ENCODE results near the gene FGR. TPM values are rescaled to one million over a fixed set of nuclear protein-coding genes. Genes with fewer than 3 reads are reported as not detected.
"Not testable (repeated sequence)": the region's sequence is repeated elsewhere in the genome, so short reads cannot be mapped to it uniquely, and the experiment has no call there.

Gene FGR
- 10 to 100 TPM; 14.2 to 60.0 TPM for total RNA-seq

DNA sequence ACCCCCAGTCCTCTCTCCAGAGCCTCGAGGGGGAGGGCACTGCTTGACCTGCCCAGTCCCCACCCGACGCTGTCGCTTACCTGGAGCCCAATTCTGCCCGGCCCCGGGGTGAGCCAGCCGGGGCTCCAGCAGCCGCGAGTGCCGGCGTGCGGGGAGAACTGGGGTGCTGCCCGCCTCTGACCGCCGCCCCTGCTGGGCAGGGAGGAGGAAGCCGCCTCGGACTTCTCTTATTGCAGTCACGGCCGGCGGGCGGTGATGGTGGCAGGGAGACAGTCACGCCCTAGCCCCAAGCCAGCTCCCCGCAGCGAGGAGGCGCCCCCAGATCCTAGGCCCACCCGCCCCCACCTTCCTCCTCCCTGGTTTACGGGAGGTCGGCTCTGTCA lies at the start of gene FGR:
TSS of gene FGR (minus strand) at position 201 of the 383 bp plus-strand sequence. CDS start 11,269 bp downstream, outside the sequence.
- peak within 1 kb of the TSS; percentile 81 to 83 for H3K27ac Mint-ChIP-seq
- DNase-seq (ENCODE audit: low spot score) (peak; percentile 66), ATAC-seq (no peak)
- peaks cover 62 to 70% of the 10 kb centered on the region in 2 donors for H3K4me1 Mint-ChIP-seq (ENCODE audit: low read depth in 2 of 2)
- H3K27me3 Mint-ChIP-seq, result no peaks in the 10 kb centered on the region
- H3K9me3 Mint-ChIP-seq, result no peaks in the 10 kb centered on the region
- H3K36me3 Mint-ChIP-seq, result no peaks in the 10 kb centered on the region
- peak within 1 kb of the TSS; percentile 76 for H3K4me3 Mint-ChIP-seq

DNA sequence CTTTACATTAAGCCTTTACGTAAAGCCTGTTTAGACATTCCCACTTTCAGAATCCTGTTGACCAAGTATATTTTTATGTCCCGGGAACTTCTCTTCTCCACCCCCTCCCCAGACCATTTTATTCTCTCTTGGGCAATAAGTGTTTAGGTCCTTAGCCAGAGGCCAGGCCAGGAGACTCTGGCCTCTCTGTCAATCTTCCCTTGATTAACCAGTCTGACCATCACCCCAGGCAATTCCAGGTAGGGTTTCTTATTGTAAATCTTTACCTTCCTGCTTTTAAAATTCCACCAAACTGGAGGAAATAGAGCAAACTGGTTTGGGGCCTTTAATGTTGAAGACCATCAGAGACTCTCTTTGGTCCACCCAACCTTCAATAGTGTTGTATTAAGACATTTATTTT lies 49.2 kb upstream of the FGR start:
- Mint-ChIP-seq H3K36me3 (peaks cover 18% of the 10 kb centered on the region), H3K27me3 (peaks cover 3 to 7% of the 10 kb centered on the region in 2 donors), H3K27ac (no peak overlapping the region), H3K9me3 (peaks cover 5% of the 10 kb centered on the region), H3K4me3 (no peak overlapping the region), H3K4me1 (ENCODE audit: low read depth in 2 of 2) (peaks cover under 1 to 1% of the 10 kb centered on the region in 2 donors)
- ATAC-seq, result no peak
- DNase-seq (ENCODE audit: low spot score), result no peak

DNA sequence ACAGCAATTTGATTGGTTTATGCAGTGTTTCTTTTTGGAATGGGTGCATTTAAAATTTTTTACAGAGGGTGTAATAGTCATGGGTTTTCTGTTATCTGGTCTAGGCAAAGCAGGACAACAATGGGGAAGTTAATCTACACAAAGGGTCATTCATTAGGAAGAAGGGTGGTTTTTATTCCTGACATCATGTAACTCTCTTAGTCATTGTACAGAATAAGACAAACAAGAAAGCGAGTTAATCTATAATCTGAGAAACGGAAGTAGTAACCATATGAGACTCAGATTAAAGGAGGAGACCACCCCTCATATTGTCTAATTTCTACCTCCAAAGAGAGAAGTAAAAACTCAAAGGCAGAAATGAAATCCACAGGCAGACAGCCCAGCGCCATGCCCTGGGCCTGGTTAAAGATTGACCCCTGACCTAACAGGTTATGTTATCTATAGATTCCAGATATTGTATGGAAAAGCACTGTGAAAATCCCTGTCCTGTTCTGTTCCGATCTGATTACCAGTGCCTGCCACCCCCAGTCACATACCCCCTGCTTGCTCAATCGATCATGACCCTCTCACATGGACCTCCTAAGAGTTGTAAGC lies 47.5 kb upstream of the FGR start:
- Mint-ChIP-seq H3K4me1 (ENCODE audit: low read depth in 2 of 2) (no peaks in the 10 kb centered on the region), H3K27me3 (peaks cover 3 to 7% of the 10 kb centered on the region in 2 donors), H3K4me3 (no peak overlapping the region), H3K27ac (no peak overlapping the region), H3K36me3 (peaks cover 18% of the 10 kb centered on the region), H3K9me3 (peaks cover 5% of the 10 kb centered on the region)
- ATAC-seq, result no peak
- no peak for DNase-seq (ENCODE audit: low spot score)

DNA sequence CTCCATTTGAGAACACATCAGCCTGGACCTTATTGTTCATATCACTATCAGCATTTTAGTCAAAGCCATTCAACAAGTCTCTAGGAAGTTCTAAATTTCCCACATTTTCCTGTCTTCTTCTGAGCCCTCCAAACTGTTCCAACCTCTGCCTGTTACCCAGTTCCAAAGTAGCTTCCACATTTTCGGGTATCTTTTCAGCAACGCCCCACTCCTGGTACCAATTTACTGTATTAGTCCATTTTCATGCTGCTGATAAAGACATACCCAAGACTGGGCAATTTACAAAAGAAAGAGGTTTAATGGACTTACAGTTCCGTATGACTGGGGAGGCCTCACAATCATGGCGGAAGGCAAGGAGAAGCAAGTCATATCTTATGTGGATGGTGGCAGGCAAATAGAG lies 46.6 kb upstream of the FGR start:
- not testable (repeated sequence) for H3K4me1 Mint-ChIP-seq (ENCODE audit: low read depth in 2 of 2); ATAC-seq; H3K27me3 Mint-ChIP-seq; H3K9me3 Mint-ChIP-seq; DNase-seq (ENCODE audit: low spot score); H3K27ac Mint-ChIP-seq; H3K4me3 Mint-ChIP-seq
- H3K36me3 Mint-ChIP-seq, result peaks cover 18% of the 10 kb centered on the region

DNA sequence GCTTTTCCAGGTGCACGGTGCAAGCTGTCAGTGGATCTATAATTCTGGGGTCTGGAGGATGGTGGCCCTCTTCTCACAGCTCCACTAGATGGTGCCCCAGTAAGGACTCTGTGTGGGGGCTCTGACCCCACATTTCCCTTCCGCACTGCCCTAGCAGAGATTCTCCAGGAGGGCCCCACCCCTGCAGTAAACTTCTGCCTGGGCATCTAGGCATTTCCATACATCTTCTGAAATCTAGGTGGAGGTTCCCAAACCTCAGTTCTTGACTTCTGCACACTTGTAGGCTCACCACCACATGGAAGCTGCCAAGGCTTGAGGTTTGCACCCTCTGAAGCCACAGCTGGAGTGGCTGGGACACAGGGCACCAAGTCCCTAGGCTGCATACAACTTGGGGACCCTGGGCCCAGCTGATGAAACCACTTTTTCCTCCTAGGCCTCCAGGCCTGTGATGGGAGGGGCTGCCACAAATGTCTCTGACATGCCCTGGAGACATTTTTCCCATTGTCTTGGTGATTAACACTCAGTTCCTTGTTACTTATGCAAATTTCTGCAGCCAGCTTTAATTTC lies 45.3 kb upstream of the FGR start:
- DNase-seq (ENCODE audit: low spot score); H3K4me1 Mint-ChIP-seq (ENCODE audit: low read depth in 2 of 2); H3K4me3 Mint-ChIP-seq; ATAC-seq; H3K27ac Mint-ChIP-seq; H3K9me3 Mint-ChIP-seq; H3K27me3 Mint-ChIP-seq: not testable (repeated sequence)
- H3K36me3 Mint-ChIP-seq, result peaks cover 18% of the 10 kb centered on the region

DNA sequence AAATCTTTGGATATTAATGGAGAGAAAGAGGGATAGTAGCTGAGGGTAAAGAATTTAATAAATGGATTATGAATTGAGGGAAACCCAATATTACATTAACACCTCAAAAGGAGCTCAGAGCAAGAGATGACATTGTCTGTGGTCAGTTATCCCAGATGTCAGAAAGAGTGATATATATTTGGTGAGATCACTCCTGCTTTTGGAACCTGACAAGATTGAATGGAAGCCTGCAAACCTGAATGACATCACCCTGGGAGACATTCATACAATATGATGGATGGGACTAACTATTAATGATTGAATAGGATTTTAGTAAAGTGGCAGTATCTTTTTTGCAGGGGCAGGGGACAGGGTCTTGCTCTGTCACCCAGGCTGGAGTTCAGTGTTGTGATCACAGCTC lies 43.8 kb upstream of the FGR start:
- Mint-ChIP-seq H3K27ac (no peak overlapping the region), H3K4me1 (ENCODE audit: low read depth in 2 of 2) (no peaks in the 10 kb centered on the region), H3K36me3 (peaks cover 18% of the 10 kb centered on the region), H3K4me3 (no peak overlapping the region), H3K9me3 (peaks cover 5% of the 10 kb centered on the region), H3K27me3 (no peaks in the 10 kb centered on the region)
- no peak for ATAC-seq
- DNase-seq (ENCODE audit: low spot score), result no peak

DNA sequence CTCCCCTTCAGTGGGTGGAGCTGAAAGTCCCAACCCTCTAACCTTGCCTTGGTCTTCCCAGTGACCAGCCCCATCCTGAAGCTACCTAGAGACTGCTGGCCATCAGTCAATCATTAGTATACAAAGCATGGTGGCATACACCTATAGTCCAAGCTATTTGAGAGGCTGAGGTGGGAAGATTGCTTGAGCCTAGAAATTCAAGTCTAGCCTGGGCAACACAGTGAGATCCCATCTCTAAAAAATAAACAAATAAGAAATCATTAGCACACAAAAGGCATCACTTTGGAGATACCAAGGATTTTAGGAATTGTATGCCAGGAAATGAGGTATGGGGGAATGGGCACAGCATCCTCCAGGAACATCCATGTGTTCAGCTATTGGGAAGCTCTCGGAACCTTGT lies 41.4 kb upstream of the FGR start:
- ATAC-seq (no peak), DNase-seq (ENCODE audit: low spot score) (no peak)
- H3K4me3 Mint-ChIP-seq, result no peak overlapping the region
- no peaks in the 10 kb centered on the region for H3K27me3 Mint-ChIP-seq
- H3K36me3 Mint-ChIP-seq, result peaks cover 7% of the 10 kb centered on the region
- H3K4me1 Mint-ChIP-seq (ENCODE audit: low read depth in 2 of 2), result peaks cover 14 to 17% of the 10 kb centered on the region in 2 donors
- H3K27ac Mint-ChIP-seq, result no peak overlapping the region
- H3K9me3 Mint-ChIP-seq, result peaks cover 2% of the 10 kb centered on the region

DNA sequence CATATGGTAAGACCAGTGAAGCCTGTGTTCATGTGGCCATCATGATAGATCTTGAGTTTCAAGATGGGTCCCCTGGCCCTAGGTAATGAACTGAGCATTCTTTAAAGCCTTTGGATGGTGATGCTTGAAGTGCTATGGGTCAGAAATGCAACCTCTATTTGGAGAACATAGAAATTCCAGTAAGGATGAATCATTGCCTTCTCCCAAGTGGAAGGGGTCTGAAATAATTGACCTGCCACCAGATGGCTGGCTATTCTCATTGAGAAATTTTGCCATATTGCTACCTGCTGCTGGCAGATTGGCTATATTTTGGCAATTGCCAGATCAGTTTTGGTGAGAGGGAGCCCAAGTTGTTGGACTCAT lies 37.7 kb upstream of the FGR start:
- Mint-ChIP-seq H3K36me3 (no peaks in the 10 kb centered on the region), H3K27me3 (no peaks in the 10 kb centered on the region), H3K9me3 (no peaks in the 10 kb centered on the region), H3K27ac (peak overlapping the region; percentile 87 to 95), H3K4me3 (peak overlapping the region; percentile 93), H3K4me1 (ENCODE audit: low read depth in 2 of 2) (peaks cover 27 to 31% of the 10 kb centered on the region in 2 donors)
- ATAC-seq (no peak), DNase-seq (ENCODE audit: low spot score) (no peak)

DNA sequence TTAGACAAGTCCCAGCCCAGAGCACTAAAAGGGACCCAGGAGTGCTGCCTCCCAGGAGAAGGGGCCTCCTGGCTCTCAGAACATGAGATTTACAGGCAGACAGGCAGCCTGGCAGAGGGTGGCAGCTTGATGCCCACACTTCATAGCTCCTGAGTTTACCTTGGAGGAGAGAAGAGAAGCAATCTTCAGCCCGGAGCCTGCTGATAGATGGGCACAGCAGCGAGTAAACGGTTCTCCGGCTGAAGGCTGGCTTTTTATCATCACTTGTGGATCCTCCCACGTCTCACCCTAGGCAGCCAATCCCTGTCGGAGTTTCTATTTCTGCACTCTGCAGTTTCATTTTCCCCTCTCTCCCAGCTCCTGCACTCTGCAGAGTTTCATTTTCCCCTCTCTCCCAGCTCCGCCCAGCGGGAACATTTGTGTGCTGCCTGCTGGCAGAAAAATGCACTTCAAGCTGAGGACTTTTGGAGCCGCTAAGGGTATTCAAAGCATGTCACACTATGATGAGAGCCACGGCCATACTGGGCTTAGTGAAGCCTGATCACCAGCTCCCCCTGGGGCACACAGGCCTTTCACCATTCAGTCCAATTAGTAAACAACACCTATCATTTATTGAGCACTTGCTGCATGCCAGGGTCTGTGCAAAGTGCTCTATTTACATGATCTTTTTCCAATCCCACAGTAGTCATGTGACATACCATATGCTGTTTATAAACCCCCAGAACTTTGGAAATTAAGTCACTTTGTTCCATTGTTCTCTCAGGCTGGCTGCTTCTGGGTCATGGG lies 37.2 kb upstream of the FGR start, which contains the start of gene IFI6:
TSS of gene IFI6 (minus strand) at position 229 of the 786 bp plus-strand sequence. CDS start 2,878 bp downstream, outside the sequence.
- Mint-ChIP-seq H3K27ac (peak within 1 kb of the TSS; percentile 87 to 95), H3K36me3 (no peaks in the 10 kb centered on the region), H3K27me3 (no peaks in the 10 kb centered on the region), H3K9me3 (no peaks in the 10 kb centered on the region), H3K4me1 (ENCODE audit: low read depth in 2 of 2) (peaks cover 27 to 31% of the 10 kb centered on the region in 2 donors), H3K4me3 (peak within 1 kb of the TSS; percentile 93)
- ATAC-seq, result peak; percentile 96 to 97
- DNase-seq (ENCODE audit: low spot score), result peak; percentile 85

DNA sequence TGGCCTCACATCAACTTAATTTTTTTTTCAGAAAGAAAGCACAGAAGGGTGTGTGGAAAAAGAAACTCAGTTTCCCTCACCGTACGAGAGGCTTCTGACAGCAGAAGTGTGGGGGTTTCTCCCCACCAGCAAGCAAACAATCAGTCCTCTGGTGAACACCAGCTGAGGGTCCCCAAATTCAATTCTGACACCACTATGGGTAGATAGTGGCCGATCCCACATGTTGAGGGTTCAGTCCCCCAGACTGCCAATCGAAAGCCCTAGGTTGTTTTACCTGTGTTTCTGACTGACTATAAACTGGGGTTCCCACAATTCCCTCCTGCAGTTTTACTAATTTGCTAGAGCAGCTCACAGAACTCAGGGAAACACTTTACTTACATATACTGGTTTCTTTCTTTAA lies 34.9 kb upstream of the FGR start:
- Mint-ChIP-seq H3K27me3 (no peaks in the 10 kb centered on the region), H3K9me3 (no peaks in the 10 kb centered on the region), H3K4me3 (peak overlapping the region; percentile 55), H3K36me3 (no peaks in the 10 kb centered on the region), H3K27ac (no peak overlapping the region), H3K4me1 (ENCODE audit: low read depth in 2 of 2) (peaks cover 27 to 31% of the 10 kb centered on the region in 2 donors)
- no peak for DNase-seq (ENCODE audit: low spot score)
- no peak for ATAC-seq

DNA sequence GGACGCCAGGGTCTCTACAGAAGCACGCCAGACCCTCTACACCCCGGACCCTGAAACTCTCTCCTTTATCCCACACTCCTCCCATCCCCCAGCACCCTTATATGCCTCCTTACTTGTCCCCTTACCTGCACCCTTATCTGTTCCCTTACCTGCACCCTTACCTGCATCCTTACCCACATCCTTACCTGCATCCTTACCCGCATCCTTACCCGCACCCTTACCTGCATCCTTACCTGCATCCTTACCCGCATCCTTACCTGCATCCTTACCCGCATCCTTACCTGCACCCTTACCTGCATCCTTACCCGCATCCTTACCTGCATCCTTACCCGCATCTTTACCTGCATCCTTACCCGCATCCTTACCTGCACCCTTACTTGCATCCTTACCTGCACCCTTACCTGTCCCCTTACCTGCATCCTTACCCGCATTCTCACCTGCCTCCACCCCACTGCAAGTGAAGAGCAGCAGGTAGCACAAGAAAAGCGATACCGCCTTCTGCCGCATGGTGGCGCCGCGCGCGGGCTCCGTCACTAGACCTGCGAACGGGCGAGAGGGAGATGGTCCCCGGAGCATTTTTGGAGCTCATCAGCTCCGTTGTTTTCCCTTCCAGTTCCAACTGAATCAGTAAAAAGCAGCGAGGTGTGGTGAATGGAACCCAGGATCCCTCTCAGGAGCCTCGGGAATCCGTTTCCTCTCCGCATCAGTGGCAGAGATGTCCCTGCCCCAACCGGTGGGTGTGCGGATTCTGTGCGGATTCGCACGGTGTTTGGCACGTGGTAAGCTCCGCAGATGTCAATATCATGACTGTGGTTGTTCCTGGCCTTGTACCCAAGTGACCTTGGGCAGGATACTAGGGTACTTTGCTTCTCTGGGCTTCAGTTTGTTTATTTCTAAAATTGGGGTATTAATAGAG lies 34.1 kb upstream of the FGR start:
- H3K27ac Mint-ChIP-seq, result peak overlapping the region in 1 of 2 donors; percentile 6
- ATAC-seq (no peak), DNase-seq (ENCODE audit: low spot score) (peak; percentile 83)
- H3K4me3 Mint-ChIP-seq, result peak overlapping the region; percentile 55
- H3K9me3 Mint-ChIP-seq, result no peaks in the 10 kb centered on the region
- no peaks in the 10 kb centered on the region for H3K36me3 Mint-ChIP-seq
- peaks cover 27 to 31% of the 10 kb centered on the region in 2 donors for H3K4me1 Mint-ChIP-seq (ENCODE audit: low read depth in 2 of 2)
- H3K27me3 Mint-ChIP-seq, result no peaks in the 10 kb centered on the region

DNA sequence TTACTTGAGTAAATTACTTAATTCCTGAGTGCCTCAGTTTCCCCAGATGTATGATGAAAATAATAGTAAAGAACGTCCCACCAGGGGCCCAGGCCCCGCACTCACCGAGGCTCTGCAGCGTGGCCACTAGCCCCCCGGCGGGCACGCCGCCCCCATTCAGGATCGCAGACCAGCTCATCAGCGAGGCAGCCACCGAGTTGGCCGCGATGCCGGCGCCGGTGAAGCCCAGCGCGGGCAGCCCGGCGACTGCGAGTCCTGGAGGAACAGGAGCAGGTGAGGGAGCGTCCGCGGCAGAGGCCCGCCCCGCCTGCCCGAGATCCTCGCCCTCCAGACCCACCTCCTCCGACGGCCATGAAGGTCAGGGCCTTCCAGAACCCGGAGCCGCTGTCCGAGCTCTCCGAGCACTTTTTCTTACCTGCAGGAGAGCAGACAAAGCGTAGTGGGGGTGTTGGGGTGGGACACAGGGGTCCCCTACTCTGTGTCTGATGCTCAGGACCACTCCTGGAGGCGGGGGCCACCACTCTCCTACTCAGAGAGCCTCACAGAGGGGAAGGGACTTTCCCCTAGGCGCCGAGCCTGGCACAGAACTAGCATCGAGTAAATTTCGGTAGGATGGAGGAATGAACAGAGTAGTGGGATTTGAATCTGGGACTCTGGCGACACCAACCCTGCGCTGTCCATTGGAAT lies 33.3 kb upstream of the FGR start:
- Mint-ChIP-seq H3K36me3 (no peaks in the 10 kb centered on the region), H3K4me3 (peak overlapping the region; percentile 55), H3K4me1 (ENCODE audit: low read depth in 2 of 2) (peaks cover 26 to 30% of the 10 kb centered on the region in 2 donors), H3K27ac (no peak overlapping the region), H3K9me3 (no peaks in the 10 kb centered on the region), H3K27me3 (no peaks in the 10 kb centered on the region)
- no peak for ATAC-seq
- no peak for DNase-seq (ENCODE audit: low spot score)

DNA sequence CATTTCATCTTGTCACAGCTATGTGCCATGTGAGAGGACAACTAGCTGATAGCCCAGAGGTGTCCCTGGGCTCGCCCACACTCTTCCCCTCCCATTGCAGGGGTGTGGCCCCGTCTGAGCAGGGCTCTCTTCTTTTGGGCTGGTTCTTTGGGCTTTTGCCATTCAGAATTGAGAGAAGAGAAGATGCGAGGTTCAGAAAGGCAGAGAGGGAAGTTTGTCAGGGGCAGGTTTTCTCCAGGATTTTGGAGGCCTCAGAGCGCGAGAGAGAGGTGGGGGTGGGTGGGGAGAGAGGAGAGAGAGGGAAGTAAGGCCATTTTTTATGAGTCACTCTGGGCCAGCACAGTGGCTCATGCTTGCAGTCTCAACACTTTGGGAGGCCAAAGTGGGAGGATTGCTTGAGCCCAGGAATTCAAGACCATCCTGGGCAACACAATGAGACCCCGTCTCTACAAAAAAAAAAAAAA lies 31.8 kb upstream of the FGR start:
- H3K27me3 Mint-ChIP-seq, result no peaks in the 10 kb centered on the region
- H3K9me3 Mint-ChIP-seq, result no peaks in the 10 kb centered on the region

More for the DNA sequence above, 31.8 kb upstream of the FGR start:
- Mint-ChIP-seq H3K27ac (no peak overlapping the region), H3K4me3 (no peak overlapping the region), H3K4me1 (ENCODE audit: low read depth in 2 of 2) (peaks cover 29 to 30% of the 10 kb centered on the region in 2 donors), H3K36me3 (no peaks in the 10 kb centered on the region)
- ATAC-seq (no peak), DNase-seq (ENCODE audit: low spot score) (no peak)
